Measurements from ENCODE around the gene DNER.
"Not testable (repeated sequence)": the region's sequence is repeated elsewhere in the genome, so short reads cannot be mapped to it uniquely, and the experiment has no call there.

Gene DNER

DNA sequence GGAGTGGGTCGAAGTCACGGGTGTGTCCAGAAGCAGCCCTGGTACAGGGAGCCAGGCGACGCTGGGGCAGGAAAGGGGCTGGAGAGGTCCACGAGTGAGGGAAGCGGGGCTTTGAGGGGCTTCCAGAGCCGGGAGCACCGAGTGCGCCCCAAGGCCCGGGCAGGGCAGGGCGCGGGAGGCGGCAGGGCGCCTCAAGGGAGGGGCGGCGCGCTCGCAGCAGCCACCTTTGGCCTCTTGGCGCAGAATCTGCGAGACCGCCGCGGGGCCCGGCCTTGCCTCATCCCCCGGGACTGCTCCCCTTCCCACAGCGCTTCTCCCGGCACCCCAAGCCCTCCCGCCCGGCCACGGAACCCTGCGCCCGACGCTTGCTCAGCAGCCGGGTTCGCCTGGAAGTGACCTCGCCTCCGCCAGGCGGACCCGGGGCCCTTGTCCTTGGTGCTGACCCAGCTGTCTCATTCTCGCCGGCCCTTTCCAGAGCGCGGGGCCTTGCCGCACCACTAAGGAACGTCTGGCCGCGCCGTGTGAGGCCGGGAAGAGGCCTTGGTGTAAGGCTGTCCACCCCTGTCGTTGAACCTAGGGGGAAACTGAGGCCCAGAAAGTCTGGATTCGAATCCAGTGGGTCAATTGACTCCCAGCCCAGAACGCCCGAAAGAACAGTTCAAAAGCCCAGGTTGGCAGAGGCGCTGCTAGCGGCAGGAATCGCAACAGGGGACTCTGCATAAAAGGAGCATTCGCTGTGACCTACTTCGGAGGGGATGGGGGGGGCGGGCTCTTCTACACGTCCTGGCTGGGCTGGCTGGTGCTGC lies 584 bp upstream of the DNER start:
- peak; percentile 18 for DNase-seq

DNA sequence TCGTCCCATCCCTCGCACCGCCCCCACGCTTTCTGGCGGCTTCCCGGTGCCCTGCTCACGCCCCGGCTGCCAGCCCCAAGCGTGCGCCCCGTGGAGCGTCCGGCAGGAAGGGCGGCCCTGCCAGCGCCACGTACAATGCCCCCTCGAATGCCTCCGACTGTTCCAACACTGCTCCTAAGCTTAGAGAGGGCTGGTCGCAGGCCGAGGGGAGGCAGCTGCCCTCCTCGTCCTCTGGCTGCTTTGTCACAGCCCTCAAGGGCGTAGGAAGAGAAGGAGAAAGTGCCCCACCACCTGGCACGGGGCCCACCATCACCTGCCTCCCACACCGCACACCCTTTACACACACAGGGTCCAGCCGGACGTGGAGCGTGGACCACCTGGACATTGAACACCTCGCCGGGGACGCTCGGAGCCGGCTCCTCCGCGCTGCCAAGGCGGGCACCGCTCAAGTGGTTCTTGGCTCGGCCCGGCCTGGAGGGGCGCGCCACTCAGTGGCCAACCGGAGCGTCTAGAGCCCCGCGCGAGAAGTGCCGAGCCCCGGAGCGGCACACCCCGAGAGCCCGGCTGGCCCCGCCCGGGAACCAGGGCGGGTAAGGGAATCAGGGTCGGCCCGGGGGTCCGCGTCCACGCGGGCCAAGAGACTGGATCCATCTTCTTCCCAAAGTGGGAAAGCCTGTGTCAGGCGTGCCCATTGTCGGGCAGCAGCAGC lies 830 bp downstream of the DNER start:
- DNase-seq = no peak

- no peak for DNase-seq
These were observed 2.2 kb downstream of the DNER start for GRCh38 chr2:229712136-229712535.

GRCh38 chr2:229708335-229708734 lies 6.0 kb downstream of the DNER start:
- DNase-seq = no peak

GRCh38 chr2:229703909-229704630 lies 10.3 kb downstream of the DNER start:
- DNase-seq = no peak

- no peak for DNase-seq
These were observed 12.6 kb downstream of the DNER start for GRCh38 chr2:229701716-229702115.

GRCh38 chr2:229701062-229701461 lies 13.3 kb downstream of the DNER start:
- DNase-seq = no peak

- DNase-seq = no peak
These were observed 18.4 kb downstream of the DNER start for GRCh38 chr2:229695961-229696360.

- DNase-seq = not testable (repeated sequence)
These were observed 20.5 kb downstream of the DNER start for GRCh38 chr2:229693845-229694244.

- no peak for DNase-seq
These were observed 22.7 kb downstream of the DNER start for GRCh38 chr2:229691631-229692030.

- DNase-seq = no peak
These were observed 25.0 kb downstream of the DNER start for GRCh38 chr2:229689307-229689839.

GRCh38 chr2:229688141-229688540 lies 26.2 kb downstream of the DNER start:
- DNase-seq = no peak

GRCh38 chr2:229686122-229686919 lies 28.0 kb downstream of the DNER start:
- no peak for DNase-seq

DNA sequence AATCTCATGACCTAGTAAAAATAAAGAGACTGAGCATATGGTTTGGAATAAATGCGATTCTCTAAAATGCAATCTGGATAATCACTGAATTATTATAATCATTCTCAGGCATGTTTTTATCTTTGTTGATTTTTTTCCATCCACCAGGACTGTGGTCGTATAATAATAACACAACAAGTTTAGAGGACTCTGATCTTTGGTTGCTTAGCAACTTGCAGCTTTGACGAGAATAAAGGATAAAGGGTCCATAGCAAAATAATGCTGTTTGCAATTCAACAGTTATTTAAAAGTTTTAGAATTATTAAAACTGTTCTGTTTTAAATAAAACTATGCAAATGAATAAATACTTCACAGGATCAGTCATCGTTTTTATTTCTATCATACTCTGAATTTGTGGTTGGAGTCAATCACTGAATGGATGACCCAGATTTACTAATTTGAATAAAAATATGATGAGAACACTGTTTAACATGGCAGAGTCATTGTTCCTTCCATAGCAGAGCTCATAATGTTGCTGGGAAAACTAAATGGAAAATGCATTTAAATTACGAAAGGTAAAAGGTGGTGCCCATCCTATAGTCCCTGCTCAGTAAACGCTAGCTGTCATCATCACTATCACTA lies 29.3 kb downstream of the DNER start:
- no peak for DNase-seq

GRCh38 chr2:229679393-229680125 lies 34.8 kb downstream of the DNER start:
- no peak for DNase-seq

- DNase-seq = no peak
These were observed 38.8 kb downstream of the DNER start for GRCh38 chr2:229675569-229675968.

GRCh38 chr2:229674830-229675530 lies 39.4 kb downstream of the DNER start:
- no peak for DNase-seq

DNA sequence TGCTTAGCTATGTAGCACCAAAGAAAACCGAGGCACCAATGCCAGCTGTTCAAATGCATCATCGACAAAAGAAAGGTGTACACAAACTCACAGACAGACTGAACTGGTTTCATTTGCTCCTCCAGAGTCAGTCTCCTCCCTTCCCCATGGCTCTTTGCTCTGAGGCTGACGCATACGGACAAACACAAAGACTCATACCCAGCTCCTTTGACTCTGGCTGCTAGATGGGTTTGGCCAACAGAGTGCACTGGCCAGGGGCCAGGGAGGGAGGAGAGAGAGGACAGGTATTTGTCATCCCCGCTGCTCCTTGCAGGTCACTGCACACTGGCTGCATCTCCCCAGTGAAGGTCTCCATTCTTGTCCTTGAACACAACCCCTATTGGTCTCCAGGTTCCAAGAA lies 40.7 kb downstream of the DNER start:
- no peak for DNase-seq

DNA sequence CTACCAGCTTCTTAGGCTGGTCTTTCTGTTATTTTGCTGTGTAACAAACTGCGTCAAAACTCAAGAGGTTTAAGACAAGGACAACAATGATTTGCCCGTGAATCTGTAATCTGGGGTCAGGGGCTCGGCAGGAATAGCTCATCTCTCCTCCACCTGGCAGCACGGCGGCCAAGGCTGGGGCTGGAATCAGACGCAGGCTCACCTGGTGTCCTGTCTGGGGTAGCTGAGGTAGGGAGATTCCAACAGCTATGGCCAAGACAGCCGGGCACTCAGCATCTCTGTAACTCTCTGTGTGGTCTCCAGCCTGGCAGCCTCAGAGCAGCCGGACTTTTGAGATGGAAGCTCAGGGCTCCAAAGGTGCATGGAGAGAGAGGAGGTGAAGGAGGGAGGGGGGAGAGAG lies 42.3 kb downstream of the DNER start:
- no peak for DNase-seq

- no peak for DNase-seq
These were observed 44.5 kb downstream of the DNER start for GRCh38 chr2:229669841-229670240.

DNA sequence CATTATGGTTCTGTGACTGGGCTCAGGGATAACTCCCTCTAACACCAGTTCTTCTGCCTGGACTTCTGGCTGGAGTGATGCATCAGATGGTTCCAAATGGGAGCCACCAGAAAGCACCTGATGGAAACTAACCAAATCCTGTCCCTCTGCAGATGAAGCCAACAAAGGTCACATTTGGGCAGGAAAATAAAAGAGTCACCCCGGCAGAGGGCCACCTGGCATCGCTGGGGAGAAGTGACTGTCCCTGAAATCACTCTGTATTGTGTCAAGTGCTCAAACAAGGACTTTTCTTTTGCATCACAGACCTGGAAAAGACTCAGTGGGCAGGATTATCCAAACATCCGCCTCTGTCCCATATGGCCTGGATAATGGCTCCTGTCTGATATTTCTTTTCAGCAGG lies 47.5 kb downstream of the DNER start:
- no peak for DNase-seq

Data from activated effector memory CD4-positive, alpha-beta T cell treated with Interleukin-2 at 50 U/mL for 16 hours (primary cell).